Neutrophil (primary cell): ENCODE results near the gene GSC2.

Source experiments
- H3K27ac ChIP-seq: fragments of 200-600 bp; sonication (generic); 2 replicates; pipeline ENCODE4 v1.5.1; 2016; ENCODE audit warnings: mild to moderate bottlenecking, moderate library complexity
- H3K27me3 ChIP-seq: fragments of 200-600 bp; sonication (generic); 2 replicates; pipeline ENCODE4 v1.6.0; 2016; ENCODE audit warnings: mild to moderate bottlenecking
- H3K36me3 ChIP-seq: fragments of 200-600 bp; sonication (generic); 2 replicates; pipeline ENCODE4 v1.5.1; 2017
- H3K4me1 ChIP-seq, 2 experiments: fragments of 200-600 bp in 1 of 2; sonication (generic) in 1 of 2; 1 replicate in 1 of 2; 2 replicates in 1 of 2; pipeline versions ENCODE4 v1.5.1 to v1.6.1; 2013 to 2016; ENCODE audit warnings: low read depth in 1 of 2, low read length in 1 of 2, mild to moderate bottlenecking in 1 of 2, moderate library complexity in 1 of 2; ENCODE audit not compliant: control insufficient read depth in 1 of 2, insufficient read depth in 1 of 2
- H3K4me3 ChIP-seq, 2 experiments: fragments of 200-600 bp in 1 of 2; sonication (generic) in 1 of 2; 1 replicate in 1 of 2; 2 replicates in 1 of 2; pipeline ENCODE4 v1.5.1; 2013 to 2016; ENCODE audit warnings: low read depth in 1 of 2, low read length in 1 of 2, mild to moderate bottlenecking in 1 of 2, moderate library complexity in 1 of 2
- H3K9me3 ChIP-seq: fragments of 200-600 bp; sonication (generic); 2 replicates; pipeline ENCODE4 v1.5.1; 2016
- TF ChIP-seq, protein P1 (sequence below): fragments of 200-600 bp; sonication (generic); IDR thresholded peaks from 2 replicates; pipeline ENCODE4 v1.5.1; 2016; ENCODE audit warnings: antibody characterized with exemption

The GSC2 gene

DNA sequence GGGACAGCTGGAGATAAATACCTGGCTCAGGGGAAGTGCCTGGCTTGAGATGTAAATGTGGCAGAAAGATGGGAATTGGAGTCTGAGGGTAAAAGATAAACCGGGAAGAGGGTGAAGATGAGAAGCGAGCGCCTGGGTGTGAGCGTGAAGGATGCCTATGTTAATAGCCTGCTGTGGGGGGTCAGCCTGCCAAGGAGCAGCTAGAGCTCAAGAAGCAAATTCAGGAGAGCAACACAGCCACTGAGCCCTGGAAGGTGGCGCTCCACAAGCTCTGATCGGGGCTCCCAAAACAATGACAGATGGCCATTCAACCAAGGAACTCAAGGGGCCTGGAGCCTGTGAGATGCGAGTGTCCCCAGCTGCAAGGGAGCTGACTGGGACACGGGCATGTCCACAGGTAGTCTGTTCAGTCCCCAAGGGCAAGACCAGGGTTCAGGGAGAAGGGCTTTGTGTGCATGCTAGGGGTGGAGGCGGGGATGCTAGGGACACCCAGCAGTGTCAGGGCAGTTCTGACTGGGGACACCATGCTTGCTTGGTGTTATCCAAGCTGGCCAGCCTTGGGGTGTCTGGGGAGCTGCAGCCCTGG, 2.8 kb downstream of the GSC2 start:
- H3K27me3 ChIP-seq, result peaks cover 66% of the 10 kb centered on the region
- peaks cover 5% of the 10 kb centered on the region for H3K36me3 ChIP-seq
- H3K4me1 ChIP-seq, result peaks cover 19 to 24% of the 10 kb centered on the region in 2 experiments
- no peak overlapping the region for H3K4me3 ChIP-seq
- no peak overlapping the region for H3K27ac ChIP-seq
- TF ChIP-seq, protein P1, sequence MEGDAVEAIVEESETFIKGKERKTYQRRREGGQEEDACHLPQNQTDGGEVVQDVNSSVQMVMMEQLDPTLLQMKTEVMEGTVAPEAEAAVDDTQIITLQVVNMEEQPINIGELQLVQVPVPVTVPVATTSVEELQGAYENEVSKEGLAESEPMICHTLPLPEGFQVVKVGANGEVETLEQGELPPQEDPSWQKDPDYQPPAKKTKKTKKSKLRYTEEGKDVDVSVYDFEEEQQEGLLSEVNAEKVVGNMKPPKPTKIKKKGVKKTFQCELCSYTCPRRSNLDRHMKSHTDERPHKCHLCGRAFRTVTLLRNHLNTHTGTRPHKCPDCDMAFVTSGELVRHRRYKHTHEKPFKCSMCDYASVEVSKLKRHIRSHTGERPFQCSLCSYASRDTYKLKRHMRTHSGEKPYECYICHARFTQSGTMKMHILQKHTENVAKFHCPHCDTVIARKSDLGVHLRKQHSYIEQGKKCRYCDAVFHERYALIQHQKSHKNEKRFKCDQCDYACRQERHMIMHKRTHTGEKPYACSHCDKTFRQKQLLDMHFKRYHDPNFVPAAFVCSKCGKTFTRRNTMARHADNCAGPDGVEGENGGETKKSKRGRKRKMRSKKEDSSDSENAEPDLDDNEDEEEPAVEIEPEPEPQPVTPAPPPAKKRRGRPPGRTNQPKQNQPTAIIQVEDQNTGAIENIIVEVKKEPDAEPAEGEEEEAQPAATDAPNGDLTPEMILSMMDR, result no peak
- H3K9me3 ChIP-seq, result no peaks in the 10 kb centered on the region

DNA sequence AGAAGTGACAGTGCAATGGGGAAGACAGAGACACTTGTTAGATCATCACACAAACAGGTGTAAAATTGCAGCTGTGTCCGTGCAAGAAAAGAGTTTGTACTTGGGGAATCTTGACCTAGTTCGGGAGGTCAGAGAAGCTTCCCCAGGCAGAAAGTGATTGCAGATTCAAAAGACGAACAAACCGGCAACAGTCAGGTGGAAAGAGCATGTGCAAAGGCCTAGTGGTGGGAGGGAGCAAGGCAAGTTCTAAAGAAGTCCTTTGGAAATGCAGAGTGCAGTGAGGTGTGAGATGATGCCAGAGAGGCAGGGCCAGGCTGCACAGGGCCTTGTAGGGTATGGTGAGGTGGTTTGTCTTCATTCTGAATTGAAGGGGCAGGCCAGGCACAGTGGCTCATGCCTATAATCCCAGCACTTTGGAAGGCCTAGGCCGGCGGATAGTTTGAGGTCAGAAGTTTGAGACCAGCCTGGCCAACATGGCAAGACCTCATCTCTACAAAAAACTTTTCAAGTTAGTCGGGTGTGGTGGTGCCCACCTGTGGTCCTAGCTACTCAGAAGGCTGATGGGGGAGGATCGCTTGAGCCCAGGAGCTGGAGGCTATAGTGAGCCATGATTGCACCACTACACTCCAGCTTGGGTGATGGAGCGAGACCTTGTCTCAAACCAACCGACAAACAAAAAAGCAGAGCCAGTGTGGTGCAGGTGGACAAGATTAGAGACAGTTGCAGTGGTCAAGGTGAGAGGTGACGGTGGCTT, 3.7 kb downstream of the GSC2 start:
- H3K27me3 ChIP-seq, result peaks cover 57% of the 10 kb centered on the region
- H3K9me3 ChIP-seq, result no peaks in the 10 kb centered on the region
- H3K4me3 ChIP-seq, result no peak overlapping the region
- H3K4me1 ChIP-seq, result peaks cover 19 to 24% of the 10 kb centered on the region in 2 experiments
- peaks cover 14% of the 10 kb centered on the region for H3K36me3 ChIP-seq
- TF ChIP-seq, protein P1, result no peak
- H3K27ac ChIP-seq, result no peak overlapping the region

DNA sequence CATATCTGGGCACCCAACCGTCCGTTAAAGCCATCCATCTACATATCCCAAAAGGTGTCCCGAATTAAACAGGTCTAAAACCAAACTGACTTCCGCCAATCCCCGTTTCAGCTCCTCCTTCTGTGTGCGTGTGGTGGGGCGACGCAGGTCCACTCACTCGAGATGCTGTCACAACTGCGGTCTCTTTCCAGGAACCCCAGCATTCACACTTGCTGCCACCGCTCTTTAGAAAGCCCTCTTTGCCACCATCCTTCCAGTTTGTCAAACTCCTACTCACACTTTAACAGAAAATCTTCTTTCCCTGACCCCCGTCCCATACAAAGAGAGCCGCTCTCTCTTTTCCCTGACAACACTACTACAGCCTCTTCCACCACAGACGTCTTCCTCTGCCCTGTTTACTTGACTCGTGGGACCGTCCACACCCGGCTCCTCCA, 6.1 kb downstream of the GSC2 start:
- peaks cover 11 to 17% of the 10 kb centered on the region in 2 experiments for H3K4me1 ChIP-seq
- TF ChIP-seq, protein P1, result no peak
- peak overlapping the region; percentile 72 to 86 for H3K4me3 ChIP-seq
- H3K36me3 ChIP-seq, result peaks cover 38% of the 10 kb centered on the region
- peak overlapping the region; percentile 89 for H3K27ac ChIP-seq
- no peaks in the 10 kb centered on the region for H3K9me3 ChIP-seq
- H3K27me3 ChIP-seq, result peaks cover 33% of the 10 kb centered on the region

DNA sequence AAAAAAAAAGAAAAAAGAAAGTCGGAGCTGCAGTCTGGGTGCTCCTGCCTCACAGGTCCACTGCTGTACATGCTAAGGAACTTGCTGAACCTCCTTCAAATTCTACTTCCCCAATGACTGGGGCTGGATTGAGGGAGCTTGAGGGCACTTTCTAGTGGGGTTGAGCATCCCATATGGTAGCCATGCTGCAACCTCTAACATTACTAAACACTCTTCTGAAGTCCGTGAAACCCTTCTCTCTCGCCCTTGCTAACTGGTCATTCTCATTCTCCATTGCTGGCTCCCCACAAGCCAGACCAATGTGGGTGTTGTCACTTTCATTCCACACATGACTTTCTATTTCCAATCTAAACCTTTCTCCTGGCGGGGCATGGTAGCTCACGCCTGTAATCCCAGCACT, 6.9 kb downstream of the GSC2 start:
- TF ChIP-seq, protein P1, result no peak
- peaks cover 46% of the 10 kb centered on the region for H3K36me3 ChIP-seq
- H3K4me1 ChIP-seq, result peaks cover 9 to 17% of the 10 kb centered on the region in 2 experiments
- H3K9me3 ChIP-seq, result no peaks in the 10 kb centered on the region
- H3K27ac ChIP-seq, result no peak overlapping the region
- no peak overlapping the region for H3K4me3 ChIP-seq
- H3K27me3 ChIP-seq, result peaks cover 26% of the 10 kb centered on the region

DNA sequence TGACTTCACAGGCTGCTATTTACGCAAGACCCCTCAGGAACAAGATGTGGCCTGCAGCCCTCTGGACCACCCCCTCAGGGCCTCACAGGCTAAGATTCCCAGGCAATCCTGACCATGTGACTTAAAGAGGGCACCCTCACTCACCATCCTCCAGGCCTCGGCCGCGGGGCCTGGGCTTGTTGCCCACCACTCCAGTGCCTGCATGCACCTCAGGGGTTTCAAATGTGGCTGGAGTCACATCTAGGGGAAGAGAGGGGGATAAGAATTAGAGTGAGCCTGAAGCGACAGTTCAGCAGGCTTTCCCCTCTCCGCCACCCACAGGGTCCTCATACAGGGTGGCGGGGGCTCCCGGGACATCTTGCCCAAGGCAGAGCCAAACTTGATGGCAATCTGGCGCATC, 7.7 kb downstream of the GSC2 start:
- Histone ChIP-seq H3K27me3 (peaks cover 17% of the 10 kb centered on the region), H3K9me3 (no peaks in the 10 kb centered on the region), H3K4me1 (peaks cover 9 to 17% of the 10 kb centered on the region in 2 experiments), H3K4me3 (no peak overlapping the region), H3K27ac (no peak overlapping the region), H3K36me3 (peaks cover 54% of the 10 kb centered on the region)
- TF ChIP-seq, protein P1, result no peak
